GM12878 (cell line): Measurements from ENCODE around the gene NDNF.

ENCODE experiments used
- ASH2L ChIP-seq: fragments of 300-600, 200-600 bp; sonication (generic); IDR thresholded peaks from 2 replicates; pipeline ENCODE4 v1.6.1; 2017; ENCODE audit warnings: low read depth, mild to moderate bottlenecking, borderline replicate concordance
- ATF2 ChIP-seq: IDR thresholded peaks from 2 replicates; pipeline ENCODE4 v1.6.1; 2012; ENCODE audit warnings: low read length, inconsistent platforms
- MXI1 ChIP-seq: fragments of 150-350 bp; IDR thresholded peaks from 2 replicates; pipeline ENCODE4 v1.6.1; 2011; ENCODE audit warnings: low read depth, mild to moderate bottlenecking, inconsistent platforms, low read length, improper control_type of control experiment
- POLR2A ChIP-seq: IDR thresholded peaks from 2 replicates; pipeline ENCODE4 v1.6.1; 2011; ENCODE audit warnings: low read depth, mild to moderate bottlenecking, low read length
- SREBF1 ChIP-seq: IDR thresholded peaks from 2 replicates; pipeline ENCODE4 v1.6.1; 2012; ENCODE audit warnings: mild to moderate bottlenecking, low read length
- SREBF2 ChIP-seq: IDR thresholded peaks from 2 replicates; pipeline ENCODE4 v1.6.1; 2012; ENCODE audit warnings: mild to moderate bottlenecking, low read length
- YY1 ChIP-seq: IDR thresholded peaks from 2 replicates; pipeline ENCODE4 v1.6.1; 2011; ENCODE audit warnings: low read depth, mild to moderate bottlenecking, low read length
- TF ChIP-seq, protein P1 (sequence below), 3 experiments: IDR thresholded peaks in 2 of 3; conservative IDR thresholded peaks in 1 of 3; 2 replicates each; pipeline ENCODE4 v1.5.1; 2011; ENCODE audit warnings: low read depth in 3 of 3, low read length in 3 of 3, mild to moderate bottlenecking in 3 of 3, control low read depth in 2 of 3, moderate library complexity in 2 of 3, inconsistent platforms in 1 of 3, mixed read lengths in 1 of 3; ENCODE audit not compliant: control insufficient read depth in 2 of 3, insufficient read depth in 1 of 3; ENCODE audit errors: extremely low read depth in 1 of 3

- TF ChIP-seq ASH2L, result no peak
- TF ChIP-seq, protein P1, sequence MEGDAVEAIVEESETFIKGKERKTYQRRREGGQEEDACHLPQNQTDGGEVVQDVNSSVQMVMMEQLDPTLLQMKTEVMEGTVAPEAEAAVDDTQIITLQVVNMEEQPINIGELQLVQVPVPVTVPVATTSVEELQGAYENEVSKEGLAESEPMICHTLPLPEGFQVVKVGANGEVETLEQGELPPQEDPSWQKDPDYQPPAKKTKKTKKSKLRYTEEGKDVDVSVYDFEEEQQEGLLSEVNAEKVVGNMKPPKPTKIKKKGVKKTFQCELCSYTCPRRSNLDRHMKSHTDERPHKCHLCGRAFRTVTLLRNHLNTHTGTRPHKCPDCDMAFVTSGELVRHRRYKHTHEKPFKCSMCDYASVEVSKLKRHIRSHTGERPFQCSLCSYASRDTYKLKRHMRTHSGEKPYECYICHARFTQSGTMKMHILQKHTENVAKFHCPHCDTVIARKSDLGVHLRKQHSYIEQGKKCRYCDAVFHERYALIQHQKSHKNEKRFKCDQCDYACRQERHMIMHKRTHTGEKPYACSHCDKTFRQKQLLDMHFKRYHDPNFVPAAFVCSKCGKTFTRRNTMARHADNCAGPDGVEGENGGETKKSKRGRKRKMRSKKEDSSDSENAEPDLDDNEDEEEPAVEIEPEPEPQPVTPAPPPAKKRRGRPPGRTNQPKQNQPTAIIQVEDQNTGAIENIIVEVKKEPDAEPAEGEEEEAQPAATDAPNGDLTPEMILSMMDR (IDR thresholded peaks at IDR 0.05 in 2 of 3, conservative IDR thresholded peaks at IDR 0.05 in 1 of 3; ENCODE audit: control insufficient read depth in 2 of 3, extremely low read depth in 1 of 3, insufficient read depth in 1 of 3, low read depth in 3 of 3, low read length in 3 of 3), result no peak
- no peak for TF ChIP-seq ATF2
- no peak for TF ChIP-seq SREBF1
- no peak for TF ChIP-seq YY1
- no peak for TF ChIP-seq POLR2A
- no peak for TF ChIP-seq MXI1
- no peak for TF ChIP-seq SREBF2
Measured at GRCh38 chr4:121070696-121071639, 1.4 kb downstream of the NDNF start.
